Skin of body (tissue), 2 donors: ENCODE data around the gene ALG12. TPM values are rescaled to one million over a fixed set of nuclear protein-coding genes. Genes with fewer than 3 reads are reported as not detected.
"Not testable (repeated sequence)": the region's sequence is repeated elsewhere in the genome, so short reads cannot be mapped to it uniquely, and the experiment has no call there.

Source experiments
- DNase-seq: peaks from one replicate; lab custom pipeline; 2025; lab: John Stamatoyannopoulos, UW
- total RNA-seq: library from RNA; depleted of rRNA; stranded (reverse); fragments of >200 nt; gene quantifications from one replicate; pipeline ENCODE4 v1.2.3, GENCODE V29; 2014

The ALG12 gene
- total RNA-seq, 1 donor from 2014 or later = 7.9 TPM

DNA sequence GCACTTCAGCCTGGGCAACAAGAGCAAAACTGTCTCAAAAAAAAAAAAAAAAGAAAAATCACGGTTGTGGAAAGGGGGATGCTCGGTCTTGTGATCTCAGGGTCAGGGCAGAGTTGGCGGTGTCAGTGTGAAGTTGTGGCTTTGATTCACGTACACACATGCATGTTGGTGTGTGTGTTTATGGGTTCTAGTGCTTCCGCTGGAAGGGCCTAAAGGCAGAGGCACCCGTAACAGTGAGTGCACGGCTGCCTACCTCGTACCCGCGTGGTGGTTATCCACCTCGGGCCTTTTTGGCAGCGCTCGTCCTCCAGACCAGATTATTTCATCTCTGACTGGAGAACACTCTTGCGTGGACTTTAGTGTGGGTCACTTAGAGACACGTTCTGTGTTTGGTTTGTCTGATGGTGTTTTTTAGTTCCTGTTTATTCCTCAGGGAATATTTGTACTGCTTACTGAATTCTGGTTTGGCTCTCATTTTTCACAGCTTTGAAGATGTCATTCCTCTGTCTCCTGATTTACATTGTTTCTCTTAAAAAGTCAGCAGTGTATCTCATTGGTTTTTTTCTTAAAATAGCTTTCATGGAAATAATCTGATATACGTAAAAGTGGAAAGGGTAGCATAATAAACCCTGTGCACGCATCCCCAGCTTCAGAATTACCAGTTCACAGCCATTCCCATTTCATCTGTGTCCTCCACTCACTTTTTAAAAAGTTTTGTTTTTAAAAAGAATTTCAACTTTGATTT, 49.0 kb downstream of the ALG12 start:
- no peak for DNase-seq

DNA sequence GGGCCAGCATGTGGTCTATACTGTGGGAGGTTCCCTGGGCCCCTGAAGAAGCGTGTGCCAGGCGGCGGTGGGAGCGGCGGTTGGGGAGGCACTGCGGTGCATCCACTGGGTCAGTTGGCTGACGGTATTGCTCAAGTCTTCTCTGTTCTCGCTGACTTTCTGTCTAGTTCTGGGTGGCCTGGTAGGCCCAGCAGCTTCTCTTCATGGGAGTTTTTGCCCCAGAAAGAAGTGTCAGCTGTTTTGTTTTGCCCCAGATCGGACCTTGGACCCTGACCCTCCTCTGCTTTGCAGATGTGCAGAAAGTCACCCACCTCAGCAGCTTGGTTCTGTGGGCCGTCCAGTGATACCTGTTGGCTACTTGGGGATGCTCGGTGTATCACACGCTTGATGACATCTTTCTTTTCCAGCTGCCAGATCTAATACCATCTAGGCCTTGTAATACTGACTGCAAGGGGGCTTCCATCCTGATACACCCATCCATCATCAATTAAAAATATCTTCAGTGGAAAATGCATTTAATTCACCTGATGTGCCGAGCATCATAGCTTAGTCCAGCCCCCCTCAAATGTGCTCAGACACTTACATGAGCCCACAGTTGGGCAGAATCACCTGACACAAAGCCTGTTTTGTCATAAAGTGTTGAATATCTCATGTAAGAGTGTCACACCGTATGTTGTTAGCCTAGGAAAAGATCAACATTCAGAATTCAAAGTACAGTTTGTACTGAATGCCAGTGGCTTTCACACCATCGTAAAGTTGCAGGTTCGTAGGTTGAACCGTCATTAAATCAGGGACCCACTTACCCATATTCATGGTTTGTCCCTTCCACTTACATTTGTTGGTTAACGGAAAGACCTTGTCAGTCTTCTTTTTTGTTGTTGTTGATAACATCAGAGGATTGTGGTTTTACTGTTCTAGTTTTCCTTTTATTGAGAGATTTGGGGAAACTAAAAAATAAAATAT, 50.7 kb downstream of the ALG12 start:
- DNase-seq = no peak

DNA sequence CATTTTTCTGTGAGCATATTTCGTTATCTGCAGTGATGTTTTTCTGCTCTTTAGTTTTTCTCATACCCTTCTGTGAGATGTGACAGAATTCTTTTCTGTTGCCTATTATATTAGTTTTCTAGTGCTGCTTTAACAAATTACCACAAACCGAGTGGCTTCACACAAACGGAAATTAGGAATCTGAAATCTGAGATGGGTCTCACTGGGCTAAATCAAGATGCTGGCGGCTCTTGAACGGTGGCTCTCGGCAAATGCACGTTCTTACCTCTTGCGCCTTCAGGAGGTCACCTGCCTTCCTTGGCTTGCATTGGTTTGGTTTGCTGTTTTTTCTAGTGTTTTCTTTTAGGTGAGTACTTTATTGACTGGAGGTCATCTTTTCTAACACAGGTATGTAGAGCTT, 51.6 kb downstream of the ALG12 start:
- no peak for DNase-seq

DNA sequence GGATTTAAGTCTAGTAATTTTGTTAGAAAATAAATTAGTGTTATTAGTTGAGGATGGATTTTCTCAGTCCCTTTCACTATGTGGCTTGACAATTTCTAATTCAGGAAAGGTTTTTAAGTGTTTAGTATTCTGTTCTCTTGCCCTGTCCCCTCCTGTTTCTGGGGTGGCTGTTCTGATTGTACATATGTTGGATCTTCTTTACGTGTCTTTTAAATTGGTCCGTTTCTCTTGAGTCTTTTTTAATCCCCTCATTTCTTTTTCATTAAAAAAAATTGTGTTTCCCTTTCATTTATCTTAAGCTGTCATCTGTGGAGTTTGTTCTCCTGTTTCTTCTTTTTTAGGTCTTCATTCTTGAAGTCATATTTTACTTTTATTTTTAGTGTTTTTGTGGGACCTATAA, 52.1 kb downstream of the ALG12 start:
- DNase-seq = no peak

DNA sequence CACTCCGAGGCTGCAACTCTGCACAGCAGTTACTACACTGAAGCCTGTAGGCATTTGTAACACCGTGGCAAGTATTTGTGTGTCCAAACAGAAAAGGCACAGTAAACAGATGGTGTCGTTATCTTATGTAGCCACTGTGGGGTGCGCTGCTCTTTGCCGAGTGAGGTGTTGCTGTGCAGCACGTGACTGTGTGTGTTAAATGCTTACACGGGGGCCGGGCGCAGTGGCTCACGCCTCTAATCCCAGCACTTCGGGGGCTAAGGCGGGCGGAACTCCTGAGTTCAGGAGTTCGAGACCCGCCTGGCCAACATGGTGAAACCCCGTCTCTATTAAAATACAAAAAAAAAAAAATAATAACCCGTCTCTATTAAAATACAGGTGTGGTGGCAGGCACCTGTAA, 53.1 kb downstream of the ALG12 start:
- no peak for DNase-seq

DNA sequence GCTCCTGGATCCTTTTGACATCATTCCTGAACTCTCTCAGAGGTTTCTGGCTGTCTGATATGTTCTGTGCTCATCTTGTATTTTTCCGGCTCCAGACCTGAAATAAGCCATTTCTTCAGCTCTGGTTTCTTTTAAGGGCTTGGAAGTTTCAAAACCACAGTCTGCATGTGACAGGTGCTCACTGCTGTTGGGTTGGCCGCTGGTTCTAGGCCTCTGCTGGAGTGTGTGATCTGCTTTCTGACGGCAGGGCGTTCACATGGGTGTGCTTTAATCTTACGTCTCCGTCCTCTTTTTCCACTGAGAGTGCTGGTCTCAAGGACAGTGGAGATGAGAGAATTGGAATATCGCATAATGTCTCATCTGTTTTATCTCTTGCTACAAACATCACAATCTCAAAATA, 54.3 kb downstream of the ALG12 start:
- DNase-seq = no peak

DNA sequence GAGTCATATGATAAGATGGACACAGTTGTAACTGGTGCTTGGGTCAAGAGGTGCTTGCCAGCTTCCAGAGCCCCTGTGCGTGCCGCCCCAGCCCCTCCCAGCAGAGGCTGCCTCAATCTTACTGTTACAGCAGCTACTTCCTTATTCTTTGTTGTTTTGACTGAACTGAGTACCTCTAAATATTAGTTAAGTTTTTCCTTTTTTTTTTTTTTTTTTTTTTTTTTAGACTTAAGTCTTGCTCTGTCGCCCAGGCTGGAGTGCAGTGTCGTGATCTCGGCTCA, 55.8 kb downstream of the ALG12 start:
- DNase-seq = no peak

DNA sequence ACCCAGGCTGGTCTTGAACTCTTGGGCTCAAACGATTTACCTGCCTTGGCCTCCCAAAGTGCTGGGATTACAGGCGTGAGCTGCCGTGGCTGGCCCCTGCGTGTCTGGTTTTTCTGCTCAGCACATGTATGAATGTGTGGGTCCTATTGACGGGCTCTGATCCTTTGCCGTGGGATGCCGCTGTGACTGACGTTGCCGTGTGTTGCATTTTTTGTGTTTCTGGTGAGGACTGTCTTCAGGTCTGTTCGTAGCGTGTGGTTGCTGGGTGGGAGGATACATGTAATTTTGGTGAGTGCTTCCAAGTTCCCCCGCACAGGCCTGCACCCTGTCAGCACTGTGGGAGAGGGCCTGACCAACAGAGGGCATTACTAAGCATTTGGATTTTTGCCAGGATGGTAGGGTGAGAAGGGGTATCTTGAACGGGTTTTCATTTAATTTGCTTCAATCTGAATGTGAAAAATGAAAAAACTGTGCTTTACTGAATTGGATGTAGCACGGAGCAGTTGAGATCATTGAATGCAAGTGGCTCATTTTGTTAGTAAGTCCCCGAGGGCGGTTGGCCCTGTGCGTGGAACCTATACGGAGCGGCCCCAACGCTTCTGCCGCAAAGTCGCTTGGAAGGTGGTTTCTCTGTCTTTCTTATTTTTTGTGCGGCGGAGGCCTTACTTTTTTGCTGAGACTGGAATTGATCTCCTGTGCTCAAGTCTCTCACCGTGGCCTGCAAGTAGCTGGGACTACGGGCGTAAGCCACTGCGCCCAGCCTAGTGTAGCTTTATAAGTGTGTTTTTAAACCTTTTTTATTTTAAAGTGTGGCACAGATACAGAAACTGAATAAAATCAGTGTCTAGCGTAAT, 56.4 kb downstream of the ALG12 start:
- no peak for DNase-seq

DNA sequence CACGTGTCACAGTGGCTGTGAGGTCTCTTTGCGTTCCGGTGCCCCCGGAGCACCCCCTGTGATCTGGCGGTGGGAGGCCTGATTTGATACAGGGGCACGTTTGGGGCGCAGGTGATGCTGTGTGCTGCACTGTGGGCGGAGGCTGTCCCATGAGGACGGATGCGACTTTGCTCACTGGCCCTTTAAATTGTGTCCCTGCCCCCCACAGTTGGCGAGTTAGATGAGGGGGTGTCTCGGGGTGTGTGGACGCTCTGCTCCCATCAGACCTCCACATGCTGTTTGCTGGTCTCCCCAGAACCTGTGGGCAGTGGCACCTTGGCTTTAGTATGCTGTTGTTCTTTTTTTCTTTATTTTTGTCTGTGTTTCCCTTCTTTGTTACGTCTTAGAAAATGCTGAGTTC, 59.4 kb downstream of the ALG12 start:
- no peak for DNase-seq

DNA sequence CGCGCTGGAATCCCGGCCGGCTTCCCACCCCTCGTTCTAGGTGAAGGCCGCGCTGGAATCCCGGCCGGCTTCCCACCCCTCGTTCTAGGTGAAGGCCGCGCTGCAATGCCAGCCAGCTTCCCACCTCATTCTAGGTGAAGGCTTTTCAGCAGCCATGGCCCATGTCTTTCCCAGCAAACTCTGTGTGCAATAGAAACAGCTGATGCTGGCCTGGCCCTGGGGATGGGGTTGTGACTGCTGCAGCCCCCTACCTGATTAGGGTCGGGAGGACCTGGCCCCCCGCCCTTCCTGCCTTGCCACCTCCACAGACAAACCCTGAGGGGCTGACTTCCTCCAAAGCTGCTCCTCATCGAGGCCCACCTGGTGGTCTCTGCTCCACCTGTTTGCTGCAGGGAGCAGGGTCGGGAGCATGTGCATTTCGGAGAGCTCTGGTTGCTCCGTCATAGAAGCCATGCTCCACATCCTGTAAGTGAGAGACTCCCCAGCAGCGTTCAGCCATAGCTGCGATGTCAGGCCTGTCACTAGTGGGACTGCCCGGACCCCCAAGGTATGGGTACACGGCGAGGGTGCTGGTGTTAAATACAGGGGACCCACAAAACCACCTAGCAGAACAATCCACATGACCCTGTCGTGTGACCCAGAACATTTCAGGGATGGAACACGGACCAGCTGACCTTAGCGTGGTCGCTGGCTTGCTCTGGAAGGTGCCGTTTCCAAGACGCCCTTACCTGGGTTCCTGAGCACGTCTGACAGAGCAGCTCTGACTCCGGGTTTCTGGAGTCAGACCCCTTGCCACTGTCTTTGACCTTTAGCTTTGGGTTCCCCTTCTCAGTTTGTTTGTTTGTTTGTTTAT, 61.2 kb downstream of the ALG12 start:
- no peak for DNase-seq

DNA sequence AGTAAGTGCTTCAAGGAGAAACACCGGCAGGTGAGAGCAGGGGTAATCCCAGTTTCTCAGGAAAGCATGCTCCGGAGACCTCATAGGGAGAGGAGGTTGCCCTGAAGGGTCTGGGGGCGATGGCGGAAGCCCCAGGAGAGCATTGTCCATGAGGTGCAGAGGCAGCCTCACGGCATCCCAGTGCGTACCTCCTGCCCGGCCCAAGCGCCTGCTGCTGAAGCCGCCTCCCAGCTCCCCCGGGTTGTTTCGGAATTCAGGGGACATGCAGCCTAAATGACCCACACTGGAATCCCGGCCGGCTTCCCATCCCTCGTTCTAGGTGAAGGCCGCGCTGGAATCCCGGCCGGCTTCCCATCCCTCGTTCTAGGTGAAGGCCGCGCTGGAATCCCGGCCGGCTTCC, 61.9 kb downstream of the ALG12 start:
- DNase-seq = no peak

DNA sequence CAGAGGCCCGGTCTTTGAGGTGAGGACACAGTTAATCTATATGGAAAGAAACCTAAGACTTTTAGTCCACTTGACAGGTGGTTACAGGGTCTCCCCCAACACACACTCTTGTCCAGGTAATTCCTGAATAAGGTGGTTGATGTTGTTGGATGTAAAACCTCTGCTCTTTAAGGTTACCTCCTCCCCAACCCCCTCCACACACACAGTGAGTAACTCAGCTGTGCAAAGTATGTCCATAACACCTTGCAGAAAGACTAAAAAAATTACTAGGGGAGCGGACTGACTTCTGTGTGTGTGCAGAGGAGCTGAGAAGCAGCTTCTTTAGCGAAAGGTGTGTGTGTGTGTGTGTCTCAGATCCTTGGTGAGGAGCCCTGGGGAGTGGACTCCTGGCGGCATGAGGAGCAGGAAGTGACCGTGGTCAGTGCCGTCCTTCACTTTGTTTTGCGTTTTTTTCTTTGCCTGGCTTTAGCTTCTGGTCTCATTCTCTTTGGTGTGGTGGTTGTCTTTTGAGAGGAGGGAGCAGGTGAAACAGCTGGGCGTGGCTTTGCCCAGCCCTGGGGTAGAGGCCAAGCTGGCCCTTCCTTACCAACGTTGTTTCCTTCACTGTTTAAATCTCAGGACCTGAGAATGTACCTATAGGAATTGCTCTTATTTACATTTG, 62.9 kb downstream of the ALG12 start:
- no peak for DNase-seq

DNA sequence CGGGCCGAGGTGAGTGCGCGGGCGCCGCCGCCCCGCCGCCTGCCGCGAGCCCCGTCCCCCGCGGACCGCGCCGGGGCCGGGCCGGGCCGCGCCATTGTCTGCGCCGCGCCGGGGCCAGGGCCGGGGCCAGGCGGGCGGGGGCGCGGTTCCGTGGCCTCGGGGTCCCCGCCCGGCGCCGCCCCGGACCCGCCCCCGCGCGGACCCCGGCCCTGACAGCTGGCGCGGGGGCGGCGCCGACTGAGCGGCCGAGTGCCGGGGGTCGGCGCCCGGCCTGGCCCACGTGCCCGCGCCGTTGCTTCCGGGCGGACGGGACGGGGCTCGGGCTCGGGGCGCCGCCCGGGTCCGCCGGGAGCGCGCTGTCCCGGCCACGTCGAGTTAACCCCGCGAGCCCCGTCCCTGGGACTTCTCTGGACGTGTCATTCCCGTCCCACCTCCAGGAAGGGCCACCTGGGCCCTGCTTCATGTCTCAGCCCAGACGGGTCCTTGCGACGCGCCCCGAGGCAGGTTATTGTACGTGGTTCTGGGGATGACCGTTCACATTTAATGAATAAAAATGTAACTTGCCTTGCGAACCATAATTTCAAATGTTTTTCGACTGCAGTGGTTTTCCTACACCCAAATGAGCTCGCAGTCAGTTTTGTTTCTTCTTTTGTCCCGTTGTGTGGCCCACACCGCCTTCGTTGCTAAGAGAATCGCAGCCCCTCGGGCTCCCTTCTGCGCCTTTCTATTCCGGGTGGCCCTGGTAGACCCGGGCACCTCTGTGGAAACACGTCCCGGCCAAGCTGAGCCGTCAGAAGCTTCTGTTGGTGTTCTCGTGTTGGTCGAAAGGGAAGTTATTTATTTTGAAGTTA, 64.0 kb downstream of the ALG12 start:
- no peak for DNase-seq

DNA sequence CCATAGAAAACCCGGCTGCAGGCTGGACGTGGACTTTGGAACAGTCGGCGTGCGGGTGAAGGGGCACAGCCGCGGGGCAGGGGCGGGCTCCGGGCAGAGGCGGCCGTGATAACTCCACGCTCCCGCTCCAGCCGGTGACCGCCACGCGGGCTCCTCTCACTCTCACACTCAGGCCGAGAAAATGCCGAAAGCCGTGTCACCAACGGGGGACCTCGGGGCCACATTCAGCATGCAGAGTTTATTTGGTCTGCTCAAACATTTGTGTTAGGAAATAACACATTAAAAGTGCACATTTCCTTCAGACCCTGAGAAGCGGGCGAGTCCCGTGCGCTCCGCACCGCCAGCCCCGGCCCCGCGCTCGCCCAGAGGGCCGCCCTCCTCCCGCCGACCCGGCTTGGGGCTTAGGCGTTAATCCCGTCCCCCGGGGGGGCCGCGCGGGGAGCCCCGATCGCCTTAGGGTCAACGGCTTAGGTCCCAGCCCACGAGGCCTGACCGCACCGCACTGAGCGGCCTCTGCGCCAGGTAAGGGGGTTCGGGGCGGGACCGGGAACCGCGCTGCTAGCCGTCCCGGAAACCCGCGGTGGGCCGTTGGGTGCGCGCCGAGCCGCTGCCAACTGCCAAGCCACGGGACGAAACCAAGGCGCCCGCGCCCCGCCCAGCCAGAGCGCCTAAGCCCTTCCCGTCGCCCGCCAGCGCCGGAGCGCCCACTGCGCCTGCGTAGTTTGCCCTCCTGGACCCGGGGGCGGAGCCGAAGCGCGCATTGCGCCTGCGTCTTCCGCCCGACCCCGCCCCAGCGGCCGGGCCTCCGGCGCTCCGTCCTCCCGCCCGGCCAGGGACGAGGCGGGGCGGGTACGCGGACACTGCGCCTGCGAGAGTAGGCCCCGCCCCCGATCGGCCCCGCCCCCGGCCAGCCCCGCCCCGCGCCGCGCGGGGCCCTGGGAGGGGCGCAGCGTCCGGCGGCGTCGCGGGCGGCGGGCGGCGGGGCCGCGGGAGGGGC, 65.0 kb downstream of the ALG12 start, which contains the start of gene ZBED4:
Gene ZBED4 (plus strand): TSS at position 947 of the 997 bp plus-strand sequence. CDS start 29,819 bp downstream, outside the sequence.
- DNase-seq = peak; percentile 96

DNA sequence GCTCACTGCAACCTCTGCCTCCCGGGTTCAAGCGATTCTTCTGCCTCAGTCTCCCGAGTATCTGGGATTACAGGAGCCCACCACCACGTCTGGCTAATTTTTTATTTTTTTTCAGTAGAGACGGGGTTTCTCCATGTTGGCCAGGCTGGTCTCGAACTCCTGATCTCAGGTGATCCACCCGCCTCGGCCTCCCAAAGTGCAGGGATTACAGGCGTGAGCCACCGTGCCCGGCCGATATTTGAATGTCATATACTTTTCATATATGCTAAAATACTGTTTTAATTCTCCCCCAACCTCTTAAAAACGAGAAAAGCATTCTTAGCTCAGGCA, 65.7 kb downstream of the ALG12 start:
- DNase-seq = not testable (repeated sequence)

DNA sequence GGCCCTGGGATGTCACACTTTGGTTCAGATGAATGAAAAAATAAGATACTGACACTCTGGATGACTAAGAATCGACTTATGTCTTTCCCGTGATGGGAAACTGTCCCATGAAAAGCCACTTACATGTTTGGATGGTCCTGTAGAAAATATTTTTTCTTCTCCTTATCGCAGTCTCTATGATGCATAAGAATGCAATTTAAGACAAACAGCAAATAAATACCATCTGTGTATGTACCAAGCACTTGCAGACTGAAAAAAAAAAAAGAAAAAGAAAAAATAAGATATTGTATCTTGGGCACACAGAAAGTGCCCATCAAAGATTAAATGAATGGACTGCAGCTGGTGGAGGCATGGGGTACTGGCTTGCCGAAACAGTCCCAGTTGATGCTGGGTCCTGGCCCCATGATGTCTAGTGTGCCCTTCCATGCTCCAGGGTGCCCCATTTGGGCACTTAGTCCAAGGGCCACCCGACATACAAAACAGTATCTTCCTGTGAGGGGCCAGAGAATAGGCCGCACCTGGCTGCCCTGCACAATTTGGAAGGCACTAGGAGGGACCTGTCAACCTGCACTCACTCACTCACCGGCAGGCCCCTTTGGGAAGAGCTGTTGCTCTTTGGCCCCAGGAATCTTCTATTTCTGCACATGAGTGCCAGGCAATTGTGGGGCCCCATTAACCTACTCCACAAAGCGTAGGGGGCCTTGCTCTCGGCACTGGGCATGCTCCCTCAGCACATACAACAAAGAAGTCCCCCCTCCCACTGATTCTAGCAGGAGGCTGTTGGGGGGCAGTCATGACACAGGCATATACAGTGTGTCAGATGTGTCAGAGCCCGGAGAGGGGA, 67.1 kb downstream of the ALG12 start:
- DNase-seq = no peak
